Nucleus accumbens (tissue), 56 donors: ENCODE measurements around the gene SCYL2.
"Not testable (repeated sequence)": the region's sequence is repeated elsewhere in the genome, so short reads cannot be mapped to it uniquely, and the experiment has no call there.

Experiments used
- DNase-seq, 56 donors: peaks; one replicate each; lab custom pipeline; 2025; lab: John Stamatoyannopoulos, UW

SCYL2 gene

GRCh38 chr12:100265107-100265506 is 1.9 kb upstream of the SCYL2 start:
- not testable (repeated sequence) for DNase-seq

- DNase-seq = no peak
Measured at GRCh38 chr12:100265732-100266584, 1.0 kb upstream of the SCYL2 start.

- no peak for DNase-seq
Measured at GRCh38 chr12:100266585-100266834, 467 bp upstream of the SCYL2 start.

GRCh38 chr12:100267603-100268281 is 765 bp downstream of the SCYL2 start:
- peak in 18 of 56 donors; percentile 13 to 63 (median 44) for DNase-seq

GRCh38 chr12:100268835-100269564 is 2.0 kb downstream of the SCYL2 start:
- no peak for DNase-seq

GRCh38 chr12:100273782-100274181 is 6.8 kb downstream of the SCYL2 start:
- DNase-seq = no peak

GRCh38 chr12:100274291-100274690 is 7.3 kb downstream of the SCYL2 start:
- no peak for DNase-seq

GRCh38 chr12:100279159-100279558 is 12.2 kb downstream of the SCYL2 start:
- DNase-seq = no peak

GRCh38 chr12:100279607-100280244 is 12.7 kb downstream of the SCYL2 start:
- DNase-seq = no peak

GRCh38 chr12:100284556-100284955 is 17.6 kb downstream of the SCYL2 start:
- DNase-seq = not testable (repeated sequence)

- DNase-seq = no peak
Measured at GRCh38 chr12:100289038-100289437, 22.1 kb downstream of the SCYL2 start.

GRCh38 chr12:100290016-100290415 is 23.0 kb downstream of the SCYL2 start:
- DNase-seq = no peak

- no peak for DNase-seq
Measured at GRCh38 chr12:100293017-100293416, 26.0 kb downstream of the SCYL2 start.

GRCh38 chr12:100294366-100294765 is 27.4 kb downstream of the SCYL2 start:
- DNase-seq = not testable (repeated sequence)

GRCh38 chr12:100295764-100296555 is 29.0 kb downstream of the SCYL2 start:
- no peak for DNase-seq

- DNase-seq = no peak
Measured at GRCh38 chr12:100302081-100302480, 35.1 kb downstream of the SCYL2 start.

- no peak for DNase-seq
Measured at GRCh38 chr12:100303831-100304230, 36.9 kb downstream of the SCYL2 start.

- not testable (repeated sequence) for DNase-seq
Measured at GRCh38 chr12:100304334-100304733, 37.4 kb downstream of the SCYL2 start.

- not testable (repeated sequence) for DNase-seq
Measured at GRCh38 chr12:100308138-100308537, 41.2 kb downstream of the SCYL2 start.

- no peak for DNase-seq
Measured at GRCh38 chr12:100311317-100311716, 44.3 kb downstream of the SCYL2 start.
